CD4-positive, alpha-beta T cell treated with Interleukin-12 subunit alpha and Interleukin-12 subunit beta, for 1 hour (primary cell): ENCODE data around the gene FKBP11.

Source experiments
- DNase-seq: peaks from one replicate; pipeline ENCODE4 v3.0.0-alpha.2; 2020

Gene FKBP11

GRCh38 chr12:48925304-48926011 is at the start of gene FKBP11:
Gene FKBP11, minus strand, starts transcription at chr12:48925492. Its CDS starts 64 bp downstream, at chr12:48925428.
- peak; percentile 85 for DNase-seq

GRCh38 chr12:48973941-48974673 is 48.8 kb upstream of the FKBP11 start:
- DNase-seq, result peak; percentile 46

DNA sequence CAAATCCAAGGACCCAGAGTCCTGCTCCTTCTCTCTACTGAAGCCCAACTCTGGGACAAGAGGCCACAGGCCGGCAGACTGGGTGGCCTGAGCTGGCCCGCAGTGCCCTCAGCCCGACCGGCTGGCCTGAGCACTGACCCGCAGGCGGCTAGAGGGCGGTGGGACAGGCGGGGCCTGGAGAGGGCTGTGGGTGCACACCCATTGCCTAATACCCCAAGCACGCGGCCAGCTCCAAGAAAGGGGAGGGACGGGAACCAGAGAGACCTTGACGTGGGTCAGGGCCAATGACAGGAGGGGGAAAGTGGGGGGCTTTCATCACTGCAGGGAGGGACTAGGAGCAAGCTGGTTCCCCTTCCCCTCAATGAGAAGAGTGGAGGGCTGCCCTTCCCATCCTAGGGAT is 48.2 kb upstream of the FKBP11 start:
- DNase-seq, result no peak

DNA sequence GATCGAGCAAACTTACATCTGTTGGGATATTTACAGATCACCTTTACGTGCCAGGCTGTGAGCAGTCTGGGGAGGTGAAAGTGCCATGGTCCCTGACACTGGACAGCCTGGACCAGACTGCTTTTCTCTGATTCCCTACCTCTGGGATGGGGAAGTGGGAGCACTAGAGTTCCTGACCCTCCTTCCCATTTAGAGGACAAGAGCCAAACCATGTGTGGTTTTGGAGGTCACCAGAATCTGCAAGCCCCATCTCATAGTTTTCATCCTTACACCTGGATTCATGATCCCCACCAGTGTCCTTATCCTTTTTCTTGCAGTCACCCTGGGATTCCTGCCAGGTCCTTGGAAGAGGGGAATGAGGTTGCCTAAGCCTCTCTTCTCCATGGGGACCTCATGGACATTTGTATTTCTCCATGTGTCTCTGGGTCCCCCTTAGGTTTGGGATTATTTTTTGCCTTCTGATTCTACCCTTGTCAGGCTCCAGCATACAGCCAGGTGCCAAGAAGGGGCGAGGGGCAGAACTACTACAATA is 47.7 kb upstream of the FKBP11 start:
- DNase-seq, result no peak

GRCh38 chr12:48972213-48972951 is 47.1 kb upstream of the FKBP11 start:
- no peak for DNase-seq

DNA sequence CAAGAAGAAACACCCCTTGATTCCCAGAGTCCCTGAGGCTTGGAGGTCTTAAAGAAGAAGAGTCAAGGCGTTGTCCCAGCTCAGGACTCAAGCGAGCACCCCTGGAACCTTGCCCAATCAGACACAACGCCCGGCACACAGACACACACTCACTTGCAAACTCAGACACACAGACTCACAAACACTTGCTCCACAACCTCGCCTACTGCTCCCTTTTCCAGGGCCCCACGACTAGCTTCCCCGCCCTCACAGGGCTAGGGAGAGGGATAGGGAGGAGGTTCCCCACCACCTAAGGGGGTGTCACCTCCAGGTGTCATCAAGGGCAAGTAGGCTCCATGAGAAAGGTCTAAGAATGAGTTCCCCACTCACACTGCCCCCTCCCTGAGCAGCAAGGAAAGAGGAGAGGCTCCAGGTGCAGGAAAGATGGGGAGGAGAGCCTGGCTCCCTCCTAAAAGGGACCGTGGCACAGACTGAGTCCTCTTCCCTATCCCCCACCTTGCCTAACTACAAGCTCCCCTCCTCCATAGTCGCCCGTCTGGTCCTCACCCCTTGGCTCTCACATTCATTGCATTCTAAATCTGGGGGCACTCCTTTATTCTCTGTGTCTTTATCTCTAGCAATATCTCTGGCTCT is 45.5 kb upstream of the FKBP11 start:
- no peak for DNase-seq

DNA sequence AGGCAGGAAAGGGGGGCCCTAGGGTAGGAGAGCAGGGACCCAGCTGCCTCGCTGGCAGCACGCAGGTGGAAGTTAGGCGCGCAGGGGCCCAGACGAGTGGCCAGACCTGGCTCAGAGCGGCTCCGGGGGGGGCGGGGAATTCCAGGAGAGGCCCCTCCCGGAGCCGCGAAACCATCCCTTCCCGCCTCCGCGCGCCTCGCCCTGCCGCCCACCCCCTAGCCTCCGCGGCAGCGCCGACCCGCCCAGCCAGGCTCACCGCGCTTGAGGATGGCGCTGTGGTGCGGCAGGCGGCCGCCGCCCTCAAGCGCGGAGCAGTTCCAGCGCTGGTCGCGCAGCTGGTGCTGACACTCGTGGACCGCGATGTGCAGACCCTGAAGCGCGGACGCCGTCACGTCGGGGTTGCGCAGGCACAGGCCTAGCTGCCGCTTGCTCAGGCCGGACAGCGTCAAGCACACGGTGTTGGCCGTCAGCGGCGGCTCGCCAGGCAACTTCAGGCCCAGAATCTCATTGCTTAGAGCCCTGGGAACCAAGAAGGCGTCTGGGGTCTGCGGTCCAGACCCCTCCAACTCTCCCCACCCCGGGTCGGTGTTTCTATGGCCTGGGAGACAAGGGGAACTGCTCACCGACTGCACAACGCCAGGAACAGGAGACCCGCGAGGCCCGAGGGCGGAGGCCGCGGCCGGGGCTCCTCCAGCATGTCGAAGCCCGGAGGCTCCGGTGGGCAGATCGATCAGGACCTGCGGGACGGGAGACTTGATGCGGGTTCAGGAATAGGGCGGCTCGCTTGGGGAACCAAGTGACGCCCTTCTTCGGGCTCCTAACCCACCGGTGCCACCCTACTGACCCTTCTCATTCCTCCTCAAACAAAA is 44.8 kb upstream of the FKBP11 start:
- DNase-seq, result peak; percentile 49

DNA sequence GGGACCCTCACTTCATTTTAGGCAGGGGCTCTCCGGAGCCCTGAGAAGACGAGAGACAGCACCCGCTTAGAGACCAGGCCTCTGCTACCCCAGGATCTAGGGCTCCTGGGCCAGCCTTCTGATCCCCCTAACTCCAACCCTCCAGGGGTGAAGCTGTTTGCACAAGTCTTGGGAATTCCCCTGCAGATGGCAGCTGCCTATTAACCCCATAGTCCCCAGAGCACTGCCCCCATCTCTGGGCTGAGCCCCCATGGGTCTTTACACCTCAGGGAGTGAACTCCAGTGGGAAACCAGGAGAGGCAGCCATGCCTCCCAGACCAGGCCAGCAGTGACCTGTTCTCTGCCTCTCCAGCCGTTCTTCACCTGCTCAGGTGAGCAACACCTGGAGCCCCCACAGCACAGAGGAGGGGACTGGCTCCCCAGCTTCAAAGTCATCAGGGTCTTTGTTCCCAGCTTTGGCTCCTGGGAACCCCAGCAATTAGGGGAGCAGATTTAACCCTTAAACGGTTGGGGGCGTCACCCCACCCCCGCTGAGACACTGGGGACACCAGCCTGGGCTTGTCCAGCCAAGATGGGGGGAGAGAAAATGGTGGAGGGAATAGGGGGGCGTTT is 44.0 kb upstream of the FKBP11 start:
- no peak for DNase-seq

DNA sequence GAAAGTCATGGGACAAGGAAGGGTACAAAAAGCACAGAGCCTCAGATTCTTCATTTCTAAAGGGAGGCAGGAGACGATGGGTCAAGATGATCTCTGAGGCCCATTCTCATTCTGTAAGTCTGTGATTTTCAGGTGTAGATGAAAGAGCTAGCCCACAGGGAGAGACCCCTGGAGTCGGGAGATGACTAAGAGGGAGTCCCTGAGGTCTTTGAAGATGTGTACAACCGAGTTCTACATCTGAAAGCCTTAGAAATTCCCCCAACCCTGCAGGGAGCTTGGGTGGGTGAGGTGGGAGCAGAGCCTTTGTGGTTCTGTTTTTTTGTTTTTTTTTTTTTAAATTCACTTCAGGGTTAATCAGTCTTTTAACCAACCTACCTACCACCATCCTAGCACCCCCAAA is 43.2 kb upstream of the FKBP11 start:
- no peak for DNase-seq

GRCh38 chr12:48967991-48968390 is 42.7 kb upstream of the FKBP11 start:
- DNase-seq, result no peak

- no peak for DNase-seq
Observed at GRCh38 chr12:48966177-48966895, 41.0 kb upstream of the FKBP11 start.

- DNase-seq, result no peak
Observed at GRCh38 chr12:48965298-48965838, 40.1 kb upstream of the FKBP11 start.

- no peak for DNase-seq
Observed at GRCh38 chr12:48961801-48962200, 36.5 kb upstream of the FKBP11 start.

DNA sequence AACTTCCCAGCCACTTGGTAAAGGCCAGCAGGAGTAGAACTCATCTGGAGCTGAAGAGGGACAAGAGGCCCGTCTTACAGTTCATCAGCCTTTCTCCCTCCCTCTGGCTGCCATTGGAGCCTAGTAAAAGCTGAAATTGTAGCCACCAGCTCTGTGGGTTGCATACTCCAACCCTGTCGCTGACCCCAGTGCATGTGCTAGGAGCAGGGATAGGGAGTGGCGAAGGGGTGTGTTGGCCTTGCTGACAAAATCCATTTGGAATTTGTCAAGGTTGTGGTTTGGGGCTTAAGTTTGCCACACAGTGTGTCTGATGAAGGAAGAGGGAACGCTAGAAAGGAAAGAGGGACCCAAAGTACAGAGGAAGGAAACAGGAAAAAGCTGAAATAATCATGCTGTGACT is 36.0 kb upstream of the FKBP11 start:
- no peak for DNase-seq

DNA sequence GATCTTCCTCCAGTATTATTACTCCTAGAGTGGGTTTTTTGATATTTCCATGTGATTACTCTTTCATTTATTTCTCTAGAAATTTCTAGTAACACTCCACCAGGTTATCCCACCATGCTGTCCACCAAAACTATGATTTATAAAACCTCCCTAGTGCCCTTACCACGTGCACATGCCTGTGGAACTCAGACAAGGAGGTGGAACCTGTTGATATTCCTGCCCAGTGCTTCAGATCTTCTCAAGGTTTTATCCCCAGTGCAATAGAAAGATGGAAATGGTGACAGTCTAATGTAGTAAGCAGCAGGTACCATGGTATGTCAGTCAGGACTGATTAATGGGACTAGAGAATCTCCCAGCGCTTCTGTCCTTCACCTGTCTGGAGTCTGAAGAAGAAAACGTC is 35.5 kb upstream of the FKBP11 start:
- no peak for DNase-seq

DNA sequence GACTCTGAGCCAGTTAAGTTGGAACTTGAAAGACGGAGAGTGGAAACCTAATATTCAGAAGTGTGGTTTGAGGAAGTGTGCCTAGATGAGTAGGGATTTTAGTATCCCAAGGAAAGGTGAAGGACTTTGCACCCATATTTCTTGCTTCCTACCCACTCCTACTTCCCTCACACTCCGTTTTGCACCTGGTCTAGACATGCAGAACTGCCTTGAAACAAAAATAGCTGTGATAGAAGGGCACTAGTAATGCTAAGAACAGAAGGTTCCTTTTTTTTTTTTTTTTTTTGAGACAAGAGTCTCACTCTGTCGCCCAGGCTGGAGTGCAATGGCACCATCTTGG is 32.7 kb upstream of the FKBP11 start:
- DNase-seq, result no peak

GRCh38 chr12:48957141-48958048 is 32.1 kb upstream of the FKBP11 start, which contains the start of gene ARF3:
Gene ARF3, minus strand, starts transcription at chr12:48957487. Its CDS starts 16,392 bp downstream, at chr12:48941095.
- DNase-seq, result peak; percentile 93

DNA sequence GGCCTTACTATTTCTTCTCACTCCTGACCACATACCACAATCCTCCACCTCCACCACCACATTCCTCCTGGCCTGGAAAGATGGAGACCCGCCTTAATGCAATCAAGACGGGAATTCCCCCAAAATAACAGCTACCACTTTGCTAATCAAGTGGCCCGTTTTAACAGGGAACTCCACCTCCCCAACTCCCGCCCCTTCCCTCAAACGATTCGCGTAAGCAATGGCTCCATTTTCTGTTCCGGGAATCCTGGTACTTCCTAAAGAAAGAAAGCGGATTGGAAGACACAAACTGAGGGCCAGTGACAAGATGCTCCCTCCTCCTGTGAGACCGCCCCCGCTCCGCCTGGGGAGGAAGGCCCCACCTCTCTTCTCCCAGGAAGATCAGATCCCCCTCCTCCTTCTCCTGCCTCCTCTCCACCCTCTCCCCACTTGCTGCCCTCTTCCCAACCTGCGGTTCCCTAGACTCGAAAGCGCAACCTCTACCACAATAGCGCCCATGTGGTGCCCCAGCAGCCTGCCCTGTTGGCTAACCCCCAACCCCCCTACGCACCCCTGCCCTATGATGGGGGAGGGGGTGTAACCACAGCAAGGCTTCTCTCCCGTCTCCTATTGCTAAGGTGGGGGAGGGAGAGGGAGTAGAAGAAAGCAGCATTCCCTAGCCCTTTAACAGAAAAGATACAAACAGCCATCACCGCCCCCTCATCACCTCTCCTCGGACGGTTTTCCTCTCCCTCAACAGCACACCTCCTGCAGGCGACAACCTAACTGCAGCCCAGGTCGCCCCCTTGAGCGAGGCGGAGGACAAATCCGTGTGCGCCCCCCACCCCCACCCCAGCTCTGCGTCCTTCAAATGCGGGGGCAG is 31.2 kb upstream of the FKBP11 start:
- DNase-seq, result peak; percentile 44
